H9 (cell line): ENCODE results near the gene METTL3. TPM values are rescaled to one million over a fixed set of nuclear protein-coding genes. Genes with fewer than 3 reads are reported as not detected.
"Not testable (repeated sequence)": the region's sequence is repeated elsewhere in the genome, so short reads cannot be mapped to it uniquely, and the experiment has no call there.

ENCODE experiments used
- DNase-seq: peaks from one replicate; pipeline ENCODE4 v3.0.0-alpha.2; 2017
- H2AFZ ChIP-seq: one replicate; pipeline ENCODE4 v1.6.1; 2013; ENCODE audit warnings: mild to moderate bottlenecking, low read length, control low read depth, moderate library complexity
- H2AK5ac ChIP-seq: 2 replicates; pipeline ENCODE4 v1.6.1; 2013; ENCODE audit warnings: low read length, control low read depth, mixed read lengths; ENCODE audit not compliant: insufficient read length
- H2BK120ac ChIP-seq: one replicate; pipeline ENCODE4 v1.6.1; 2013; ENCODE audit warnings: low read depth, mild to moderate bottlenecking, low read length, control low read depth, inconsistent platforms; ENCODE audit not compliant: poor library complexity, severe bottlenecking
- H2BK12ac ChIP-seq: 2 replicates; pipeline ENCODE4 v1.6.1; 2013; ENCODE audit warnings: low read length, control low read depth, mixed read lengths, low read depth; ENCODE audit not compliant: insufficient read length
- H2BK15ac ChIP-seq: 2 replicates; pipeline ENCODE4 v1.6.1; 2013; ENCODE audit warnings: low read depth, low read length, control low read depth
- H2BK20ac ChIP-seq: one replicate; pipeline ENCODE4 v1.6.1; 2013; ENCODE audit warnings: low read depth, mild to moderate bottlenecking, low read length, control low read depth, inconsistent platforms; ENCODE audit not compliant: poor library complexity, severe bottlenecking
- H2BK5ac ChIP-seq: 2 replicates; pipeline ENCODE4 v1.6.1; 2013; ENCODE audit warnings: low read length, control low read depth, mixed read lengths; ENCODE audit not compliant: insufficient read length
- H3K14ac ChIP-seq: 2 replicates; pipeline ENCODE4 v1.6.1; 2013; ENCODE audit warnings: low read length, control low read depth; ENCODE audit not compliant: insufficient read depth
- H3K18ac ChIP-seq: 2 replicates; pipeline ENCODE4 v1.6.1; 2013; ENCODE audit warnings: low read depth, mild to moderate bottlenecking, mixed read lengths, low read length, control low read depth; ENCODE audit not compliant: insufficient read length
- H3K23ac ChIP-seq: 2 replicates; pipeline ENCODE4 v1.6.1; 2013; ENCODE audit warnings: low read length, control low read depth, mixed read lengths, low read depth; ENCODE audit not compliant: insufficient read length
- H3K23me2 ChIP-seq: 2 replicates; pipeline ENCODE4 v1.6.1; 2013; ENCODE audit warnings: low read depth, mild to moderate bottlenecking, mixed read lengths, low read length, control low read depth; ENCODE audit not compliant: insufficient read length, poor library complexity, severe bottlenecking
- H3K27ac ChIP-seq: 2 replicates; pipeline ENCODE4 v1.5.1; 2013; ENCODE audit warnings: low read length, control low read depth, mixed read lengths, low read depth; ENCODE audit not compliant: insufficient read length
- H3K27me3 ChIP-seq: 2 replicates; pipeline ENCODE4 v1.6.1; 2013; ENCODE audit warnings: low read length, control low read depth, inconsistent platforms; ENCODE audit not compliant: insufficient read depth
- H3K4ac ChIP-seq: 2 replicates; pipeline ENCODE4 v1.6.1; 2013; ENCODE audit warnings: low read depth, mild to moderate bottlenecking, control low read depth, inconsistent platforms, low read length, moderate library complexity
- H3K4me1 ChIP-seq: 2 replicates; pipeline ENCODE4 v1.6.1; 2013; ENCODE audit warnings: low read length, control low read depth, inconsistent platforms; ENCODE audit not compliant: insufficient read depth
- H3K4me2 ChIP-seq: 2 replicates; pipeline ENCODE4 v1.6.1; 2013; ENCODE audit warnings: low read length, control low read depth, mixed read lengths; ENCODE audit not compliant: insufficient read length, insufficient read depth
- H3K56ac ChIP-seq: 2 replicates; pipeline ENCODE4 v1.6.1; 2013; ENCODE audit warnings: low read depth, mild to moderate bottlenecking, mixed read lengths, low read length, control low read depth; ENCODE audit not compliant: insufficient read length
- H3K79me1 ChIP-seq: 2 replicates; pipeline ENCODE4 v1.6.1; 2013; ENCODE audit warnings: low read depth, mild to moderate bottlenecking, moderate library complexity, low read length, control low read depth, inconsistent platforms; ENCODE audit not compliant: insufficient read depth, poor library complexity, severe bottlenecking
- H3K79me2 ChIP-seq: 2 replicates; pipeline ENCODE4 v1.6.1; 2013; ENCODE audit warnings: low read length, control low read depth, inconsistent platforms; ENCODE audit not compliant: insufficient read depth
- H3K9ac ChIP-seq: 2 replicates; pipeline ENCODE4 v1.6.1; 2013; ENCODE audit warnings: low read length, control low read depth, mixed read lengths; ENCODE audit not compliant: insufficient read length; ENCODE audit errors: extremely low read depth
- H3K9me3 ChIP-seq: one replicate; pipeline ENCODE4 v1.6.1; 2013; ENCODE audit warnings: low read depth, low read length, inconsistent platforms; ENCODE audit not compliant: control insufficient read depth
- H3T11ph ChIP-seq: one replicate; pipeline ENCODE4 v1.6.1; 2013; ENCODE audit warnings: mild to moderate bottlenecking, low read length, control low read depth, inconsistent platforms
- H4K20me1 ChIP-seq: one replicate; pipeline ENCODE4 v1.6.1; 2013; ENCODE audit not compliant: control insufficient read depth, insufficient read length, insufficient read depth
- H4K5ac ChIP-seq: 2 replicates; pipeline ENCODE4 v1.6.1; 2013; ENCODE audit warnings: low read depth, mild to moderate bottlenecking, mixed read lengths, low read length, control low read depth; ENCODE audit not compliant: insufficient read length
- H4K8ac ChIP-seq: replicated peaks from 2 replicates; pipeline ENCODE4 v1.6.1; 2013; ENCODE audit warnings: low read length, control low read depth, mixed read lengths, low read depth; ENCODE audit not compliant: insufficient read length
- H4K91ac ChIP-seq: 2 replicates; pipeline ENCODE4 v1.6.1; 2013; ENCODE audit warnings: low read depth, mild to moderate bottlenecking, moderate library complexity, mixed read lengths, low read length, control low read depth; ENCODE audit not compliant: insufficient read length
- H3K27ac Mint-ChIP-seq, 3 experiments: 2 replicates in 2 of 3; 3 replicates in 1 of 3; pipeline ENCODE4 v1.8.0; 2020 to 2021; ENCODE audit warnings: mixed read lengths in 3 of 3, mild to moderate bottlenecking in 1 of 3, moderate library complexity in 1 of 3
- H3K27me3 Mint-ChIP-seq: 2 replicates; pipeline ENCODE4 v1.8.0; 2021; ENCODE audit warnings: low read depth, mild to moderate bottlenecking, moderate library complexity, mixed read lengths
- H3K36me3 Mint-ChIP-seq, 3 experiments: 2 replicates in 2 of 3; 3 replicates in 1 of 3; pipeline ENCODE4 v1.8.0; 2020 to 2021; ENCODE audit warnings: low read depth in 3 of 3, mixed read lengths in 3 of 3; ENCODE audit not compliant: insufficient read depth in 1 of 3
- H3K4me1 Mint-ChIP-seq, 2 experiments: 2 replicates each; pipeline ENCODE4 v1.8.0; 2020; ENCODE audit warnings: mixed read lengths in 2 of 2
- H3K4me3 Mint-ChIP-seq, 2 experiments: 2 replicates in 1 of 2; 3 replicates in 1 of 2; pipeline ENCODE4 v1.8.0; 2020 to 2021; ENCODE audit warnings: mild to moderate bottlenecking in 2 of 2, mixed read lengths in 2 of 2, moderate library complexity in 1 of 2
- H3K9me3 Mint-ChIP-seq, 2 experiments: 2 replicates in 1 of 2; 3 replicates in 1 of 2; pipeline ENCODE4 v1.8.0; 2020; ENCODE audit warnings: mild to moderate bottlenecking in 2 of 2, mixed read lengths in 2 of 2, moderate library complexity in 1 of 2
- CTCF ChIP-seq: fragments of 200-600 bp; sonication (generic); conservative IDR thresholded peaks from 3 replicates; pipeline ENCODE4 v1.8.0; 2021; ENCODE audit warnings: antibody characterized with exemption, mild to moderate bottlenecking
- WGBS: extraction: QIAGEN DNeasy Blood & Tissue Kit; methylation state at CpG from one replicate; pipeline ENCODE4 v1.1.7; 2013; ENCODE audit warnings: missing lambda C conversion rate, low lambda C conversion rate, mixed read lengths; ENCODE audit not compliant: insufficient read length; ENCODE audit errors: extremely low coverage; 5-methylcytosine and 5-hydroxymethylcytosine counted together
- total RNA-seq: library from RNA; stranded (reverse); gene quantifications from 2 replicates; pipeline ENCODE4 v1.2.1, GENCODE V29; 2021

METTL3 gene
- total RNA-seq, 1 experiment from 2014 or later, result 84.1 TPM

- Histone ChIP-seq H3K9me3 (no peaks in the 10 kb centered on the region), H3K14ac (no peak overlapping the region; the same call in 1 of the 2 replicates), H4K5ac (no peak overlapping the region), H3K23ac (no peak overlapping the region), H2BK120ac (no peak overlapping the region), H3K79me1 (no peaks in the 10 kb centered on the region), H4K20me1 (no peaks in the 10 kb centered on the region), H4K91ac (no peak overlapping the region), H3K9ac (no peak overlapping the region), H2BK12ac (peak overlapping the region; percentile 67), H3K4me1 (peaks cover 7% of the 10 kb centered on the region), H3K18ac (peak overlapping the region; percentile 25), H3T11ph (no peak overlapping the region), H2BK20ac (peak overlapping the region; percentile 83), H3K56ac (no peak overlapping the region), H3K4me2 (peak overlapping the region; percentile 14), H2BK15ac (no peak overlapping the region), H3K27ac (peak overlapping the region; percentile 86), H2AK5ac (peak overlapping the region; percentile 6), H2BK5ac (no peak overlapping the region), H3K79me2 (no peaks in the 10 kb centered on the region), H4K8ac (no peak overlapping the region), H2AFZ (no peak overlapping the region), H3K4ac (no peak overlapping the region), H3K27me3 (no peaks in the 10 kb centered on the region), H3K23me2 (no peaks in the 10 kb centered on the region)
- Mint-ChIP-seq H3K9me3 (peaks cover 0 to under 1% of the 10 kb centered on the region in 2 experiments; a peak in 2 of 5 replicates), H3K36me3 (peaks cover 0 to under 1% (median under 1%) of the 10 kb centered on the region in 3 experiments; a peak in 3 of 7 replicates), H3K27me3 (no peaks in the 10 kb centered on the region), H3K4me3 (no peak overlapping the region; a peak in 2 of 5 replicates), H3K27ac (peak overlapping the region; percentile 57 to 97 (median 94); a peak in 5 of 7 replicates), H3K4me1 (peaks cover 36 to 45% of the 10 kb centered on the region in 2 experiments)
- TF ChIP-seq CTCF, result no peak
- no peak for DNase-seq
- no CpG with 5 or more reads among the region's 3 CpGs for WGBS
These were observed 42.1 kb upstream of the METTL3 start for GRCh38 chr14:21553266-21553665.

- H3K27me3 ChIP-seq, H2BK20ac ChIP-seq, H3T11ph ChIP-seq, H3K4ac ChIP-seq, H2BK5ac ChIP-seq, H4K5ac ChIP-seq, H4K20me1 ChIP-seq, H4K8ac ChIP-seq, H4K91ac ChIP-seq, H3K79me1 ChIP-seq, H3K56ac ChIP-seq, H3K27ac ChIP-seq, H3K14ac ChIP-seq, H2AK5ac ChIP-seq, H2BK12ac ChIP-seq, H3K18ac ChIP-seq, H3K4me3 Mint-ChIP-seq, H3K4me1 ChIP-seq, H3K79me2 ChIP-seq, DNase-seq, H2BK15ac ChIP-seq, H3K4me2 ChIP-seq, H3K9me3 ChIP-seq, H3K23ac ChIP-seq, H2BK120ac ChIP-seq, H3K27me3 Mint-ChIP-seq, H3K23me2 ChIP-seq, H2AFZ ChIP-seq, H3K9ac ChIP-seq: not testable (repeated sequence)
- WGBS, result no CpG with 5 or more reads among the region's 7 CpGs
- Mint-ChIP-seq H3K4me1 (peaks cover 28 to 35% of the 10 kb centered on the region in 2 experiments), H3K9me3 (peaks cover 9 to 16% of the 10 kb centered on the region in 2 experiments), H3K27ac (peak overlapping the region in 1 of 3 experiments; percentile 95; a peak in 1 of 7 replicates), H3K36me3 (peaks cover 8 to 11% (median 10%) of the 10 kb centered on the region in 3 experiments)
These were observed 33.4 kb upstream of the METTL3 start for GRCh38 chr14:21544588-21544987.
